Uterus (tissue), 4 donors: ENCODE results near the gene FPR1. TPM values are rescaled to one million over a fixed set of nuclear protein-coding genes. Genes with fewer than 3 reads are reported as not detected.

Experiments
- DNase-seq, 2 donors: peaks; one replicate each; pipeline ENCODE4 v3.0.0-alpha.2; 2019 to 2020
- H3K27ac ChIP-seq, 2 donors: fragments of 200-600 bp; sonication (generic); 1 replicate in 1 of 2; 2 replicates in 1 of 2; pipeline ENCODE4 v1.5.1; 2016 to 2018
- H3K27me3 ChIP-seq, 2 donors: fragments of 200-600 bp; sonication (generic); one replicate each; pipeline ENCODE4 v1.5.1; 2018 to 2019; ENCODE audit warnings: control low read depth in 1 of 2
- H3K36me3 ChIP-seq, 2 donors: fragments of 200-600 bp; sonication (generic); one replicate each; pipeline ENCODE4 v1.5.1; 2019; ENCODE audit warnings: control low read depth in 1 of 2
- H3K4me1 ChIP-seq, 2 donors: fragments of 200-600 bp; sonication (generic); one replicate each; pipeline ENCODE4 v1.5.1; 2018 to 2019; ENCODE audit warnings: control low read depth in 1 of 2
- H3K4me3 ChIP-seq, 2 donors: fragments of 200-600 bp; sonication (generic); 1 replicate in 1 of 2; 2 replicates in 1 of 2; pipeline ENCODE4 v1.5.1; 2018 to 2019; ENCODE audit warnings: mild to moderate bottlenecking in 1 of 2
- H3K9me3 ChIP-seq, 2 donors: fragments of 200-600 bp; sonication (generic); one replicate each; pipeline ENCODE4 v1.5.1; 2019; ENCODE audit warnings: control low read depth in 1 of 2
- CTCF ChIP-seq, 4 experiments: fragments of 200-600 bp in 2 of 4; fragments of 450-650 bp in 2 of 4; sonication (generic) in 2 of 4; IDR thresholded peaks; one replicate each; pipeline ENCODE4 v1.5.1; 2016 to 2019; ENCODE audit warnings: antibody characterized with exemption in 4 of 4, mild to moderate bottlenecking in 2 of 4, moderate library complexity in 1 of 4
- POLR2A ChIP-seq, 2 donors: fragments of 450-650 bp; IDR thresholded peaks; one replicate each; pipeline ENCODE4 v1.6.1; 2016; ENCODE audit warnings: antibody characterized with exemption in 2 of 2, mild to moderate bottlenecking in 1 of 2, moderate library complexity in 1 of 2
- intact Hi-C: fragments of 100-400 bp; cut with DNase I; formaldehyde crosslinking; loops from one replicate; pipeline ENCODE4 v1.15.1; 2023; ENCODE audit warnings: low total_unique reads
- total RNA-seq, 4 donors: library from RNA; depleted of rRNA in 3 of 4; stranded (reverse); fragments of >200 nt in 3 of 4; gene quantifications; one replicate each; pipeline versions ENCODE4 v1.1.0 to v1.2.4, GENCODE V29; 2014 to 2023
- donor health status: DM: yes; HTN: yes; CAD: no.

Gene FPR1
- total RNA-seq, 4 donors from 2014 or later: 0.51 to 58.2 (median 2.1) TPM

DNA sequence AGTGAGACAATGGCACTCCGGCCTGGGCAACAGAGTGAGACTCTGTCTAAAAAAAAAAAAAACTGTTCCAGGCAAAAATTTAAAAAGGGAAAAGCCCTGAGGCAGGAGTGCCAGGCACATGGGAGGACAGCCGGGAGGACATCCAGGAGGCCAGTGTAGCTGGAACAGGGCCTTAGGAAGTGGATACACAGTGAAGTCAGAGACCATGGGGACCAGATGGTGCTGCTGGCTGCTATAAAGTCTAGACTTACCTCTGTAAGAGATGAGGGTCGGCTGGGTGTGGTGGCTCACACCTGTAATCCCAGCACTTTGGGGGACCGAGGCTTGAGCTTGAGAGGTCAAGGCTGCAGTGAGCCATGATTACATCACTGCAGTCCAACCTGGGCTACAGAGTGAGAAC is 42.9 kb downstream of the FPR1 start:
- no peaks in the 10 kb centered on the region for H3K27me3 ChIP-seq
- H3K4me1 ChIP-seq: no peaks in the 10 kb centered on the region
- H3K36me3 ChIP-seq: no peaks in the 10 kb centered on the region
- H3K4me3 ChIP-seq: no peak overlapping the region
- intact Hi-C loops: no loop called here
- TF ChIP-seq CTCF (IDR thresholded peaks at IDR 0.05): no peak
- TF ChIP-seq POLR2A (IDR thresholded peaks at IDR 0.05): no peak
- H3K9me3 ChIP-seq: no peaks in the 10 kb centered on the region
- H3K27ac ChIP-seq: no peak overlapping the region
- DNase-seq: no peak

- no peak for DNase-seq
- Histone ChIP-seq H3K9me3 (no peaks in the 10 kb centered on the region), H3K4me3 (no peak overlapping the region), H3K27me3 (no peaks in the 10 kb centered on the region), H3K27ac (no peak overlapping the region), H3K36me3 (no peaks in the 10 kb centered on the region), H3K4me1 (no peaks in the 10 kb centered on the region)
- TF ChIP-seq POLR2A (IDR thresholded peaks at IDR 0.05) (no peak), CTCF (IDR thresholded peaks at IDR 0.05) (no peak)
- intact Hi-C loops: no loop called here
Observed at GRCh38 chr19:51706885-51707284, 44.8 kb downstream of the FPR1 start.

DNA sequence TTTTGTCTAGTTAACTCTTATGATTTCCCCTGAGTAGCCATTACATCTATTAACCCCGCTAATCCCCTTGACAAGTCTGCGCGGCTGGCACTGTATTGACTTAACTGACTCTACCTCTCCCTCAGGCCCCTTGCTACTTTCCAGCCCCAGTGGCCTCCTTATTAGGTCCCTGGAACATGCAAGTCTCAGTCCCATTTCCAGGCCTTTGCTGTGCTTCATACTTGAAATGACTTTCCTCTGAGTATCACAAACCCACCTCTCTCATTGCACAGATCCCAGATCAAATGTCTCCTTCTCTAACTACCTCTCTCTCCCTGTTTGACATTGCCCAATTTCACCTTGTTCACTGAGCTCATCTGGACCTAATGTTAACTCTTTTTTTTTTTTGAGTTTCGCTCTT is 45.4 kb downstream of the FPR1 start:
- DNase-seq: no peak
- H3K36me3 ChIP-seq: no peaks in the 10 kb centered on the region
- no peaks in the 10 kb centered on the region for H3K27me3 ChIP-seq
- H3K4me3 ChIP-seq: no peak overlapping the region
- no peak overlapping the region for H3K27ac ChIP-seq
- no peaks in the 10 kb centered on the region for H3K9me3 ChIP-seq
- TF ChIP-seq POLR2A (IDR thresholded peaks at IDR 0.05) (no peak), CTCF (IDR thresholded peaks at IDR 0.05) (no peak)
- intact Hi-C loops: no loop called here
- no peaks in the 10 kb centered on the region for H3K4me1 ChIP-seq

DNA sequence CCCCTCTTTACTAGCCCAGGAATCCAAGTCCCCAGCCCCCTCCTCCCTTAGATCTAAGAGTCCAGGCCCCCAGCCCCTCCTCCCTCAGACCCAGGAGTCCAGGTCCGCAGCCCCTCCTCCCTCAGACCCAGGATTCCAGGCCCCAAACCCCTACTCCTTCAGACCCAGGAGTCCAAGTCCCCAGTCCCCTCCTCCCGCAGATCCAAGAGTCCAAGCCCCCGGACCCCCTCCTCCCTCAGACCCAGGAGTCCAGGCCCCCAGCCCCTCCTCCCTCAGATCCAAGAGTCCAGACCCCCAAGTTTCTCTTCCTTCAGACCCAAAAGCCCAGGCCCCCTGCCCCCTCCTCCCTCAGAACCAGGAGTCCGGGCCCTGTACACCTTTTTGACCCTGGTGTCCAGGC is 47.1 kb downstream of the FPR1 start:
- TF ChIP-seq POLR2A (IDR thresholded peaks at IDR 0.05): no peak
- no peak for TF ChIP-seq CTCF (IDR thresholded peaks at IDR 0.05)
- Histone ChIP-seq H3K4me3 (peak overlapping the region; percentile 58 to 61), H3K9me3 (no peaks in the 10 kb centered on the region), H3K27me3 (no peaks in the 10 kb centered on the region), H3K4me1 (no peaks in the 10 kb centered on the region), H3K36me3 (no peaks in the 10 kb centered on the region), H3K27ac (peak overlapping the region; percentile 89 to 90)
- DNase-seq: peak in 1 of 2 donors; percentile 45
- intact Hi-C loops: no loop called here

GRCh38 chr19:51703575-51704515 is 47.8 kb downstream of the FPR1 start:
- DNase-seq: peak; percentile 98
- Histone ChIP-seq H3K4me3 (peak overlapping the region; percentile 58 to 61), H3K36me3 (no peaks in the 10 kb centered on the region), H3K9me3 (no peaks in the 10 kb centered on the region), H3K27ac (peak overlapping the region; percentile 89 to 90), H3K27me3 (no peaks in the 10 kb centered on the region), H3K4me1 (no peaks in the 10 kb centered on the region)
- intact Hi-C loops: no loop called here
- TF ChIP-seq POLR2A (IDR thresholded peaks at IDR 0.05) (peak; percentile 49 to 76), CTCF (IDR thresholded peaks at IDR 0.05) (peak; percentile 44 to 59 (median 59))
